GM19240 (cell line): ENCODE data around the gene MYOM3.
"Not testable (repeated sequence)": the region's sequence is repeated elsewhere in the genome, so short reads cannot be mapped to it uniquely, and the experiment has no call there.

Source experiments
- DNase-seq: peaks from one replicate; pipeline ENCODE4 v3.0.0; 2011; ENCODE audit warnings: low spot score; ENCODE audit not compliant: insufficient read length

MYOM3 gene

GRCh38 chr1:24042315-24042714 lies 69.6 kb downstream of the MYOM3 start:
- no peak for DNase-seq

DNA sequence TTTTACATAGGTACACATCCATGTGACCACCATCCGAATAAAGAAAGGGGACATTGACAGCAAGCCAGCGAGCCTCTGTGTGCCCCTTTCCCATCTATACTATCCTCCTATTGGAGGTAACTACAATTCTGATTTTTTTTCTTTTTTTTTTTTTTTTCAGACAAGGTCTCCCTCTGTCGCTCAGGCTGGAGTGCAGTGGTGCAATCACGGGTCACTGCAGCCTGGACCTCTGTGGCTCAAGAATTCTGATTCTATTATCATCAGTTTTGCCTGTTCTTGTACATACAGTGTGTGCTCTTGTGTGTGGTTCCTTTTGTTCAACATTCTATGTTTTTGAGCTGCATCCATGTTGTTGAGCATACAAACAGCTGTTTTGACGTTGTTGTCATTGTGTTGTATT lies 75.8 kb downstream of the MYOM3 start:
- DNase-seq: no peak

DNA sequence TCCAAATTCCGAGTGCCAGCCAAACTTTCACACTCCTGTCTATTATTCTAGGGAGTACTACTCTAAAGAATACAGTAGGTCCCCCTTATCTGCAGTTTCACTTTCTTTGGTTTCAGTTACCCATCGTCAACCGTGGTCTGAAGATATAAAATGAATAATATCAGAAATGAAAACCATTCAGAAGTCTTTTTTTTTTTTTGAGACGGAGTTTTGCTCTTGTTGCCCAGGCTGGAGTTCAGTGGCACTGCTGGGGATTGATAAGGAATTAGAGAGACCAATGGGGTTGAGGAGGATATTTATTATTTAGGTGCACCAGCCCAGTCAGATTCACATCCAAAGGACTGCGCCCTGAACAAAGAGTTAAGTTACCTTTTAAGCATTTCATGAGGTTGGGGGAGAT lies 79.0 kb downstream of the MYOM3 start:
- no peak for DNase-seq

GRCh38 chr1:24030976-24031516 lies 80.9 kb downstream of the MYOM3 start:
- not testable (repeated sequence) for DNase-seq

GRCh38 chr1:24027838-24028468 lies 84.0 kb downstream of the MYOM3 start:
- DNase-seq: peak; percentile 17

- DNase-seq: no peak
Measured at GRCh38 chr1:24022581-24023361, 89.2 kb downstream of the MYOM3 start.

DNA sequence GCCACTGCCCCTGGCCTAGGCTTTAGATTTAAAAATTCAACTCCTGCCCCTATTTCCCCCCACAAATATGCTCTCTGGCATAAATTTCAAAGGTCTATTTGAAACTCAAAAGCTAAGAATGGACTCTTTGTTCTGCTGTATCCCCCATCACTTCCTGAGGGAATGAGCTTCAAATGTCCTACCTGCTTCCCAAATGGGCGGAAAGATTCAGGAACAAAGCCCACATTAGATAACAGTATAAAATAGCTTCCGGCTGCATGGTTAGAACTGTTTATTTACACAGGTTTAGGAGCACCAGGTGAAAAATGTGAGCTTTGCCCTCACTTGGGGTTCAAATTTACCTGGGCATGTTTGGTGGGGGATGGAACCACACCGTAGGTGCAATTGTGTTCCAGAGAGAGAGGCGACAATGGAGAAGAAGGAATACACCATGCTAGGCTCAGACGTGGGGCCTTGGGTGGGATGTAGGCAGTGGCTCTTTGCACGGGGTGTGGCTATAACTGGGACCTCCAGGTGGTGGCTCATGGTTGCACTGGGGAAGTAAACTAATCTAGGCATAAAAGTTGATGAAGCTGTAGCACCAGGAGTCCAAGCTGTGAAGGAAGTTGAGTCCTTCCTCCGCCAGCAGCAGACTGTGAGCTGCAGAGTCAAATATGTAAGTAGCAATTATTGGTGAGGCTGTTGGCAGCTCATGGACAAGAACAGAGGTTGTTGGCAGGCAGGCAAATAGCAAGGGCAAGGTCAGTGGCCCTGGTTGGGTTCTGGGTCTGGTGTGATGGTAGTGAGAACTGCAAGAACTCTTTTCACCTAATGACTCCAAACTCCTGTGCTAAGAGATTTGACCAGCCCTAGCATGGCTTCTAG lies 90.3 kb downstream of the MYOM3 start:
- no peak for DNase-seq

- DNase-seq: no peak
Measured at GRCh38 chr1:24020470-24020869, 91.5 kb downstream of the MYOM3 start.

DNA sequence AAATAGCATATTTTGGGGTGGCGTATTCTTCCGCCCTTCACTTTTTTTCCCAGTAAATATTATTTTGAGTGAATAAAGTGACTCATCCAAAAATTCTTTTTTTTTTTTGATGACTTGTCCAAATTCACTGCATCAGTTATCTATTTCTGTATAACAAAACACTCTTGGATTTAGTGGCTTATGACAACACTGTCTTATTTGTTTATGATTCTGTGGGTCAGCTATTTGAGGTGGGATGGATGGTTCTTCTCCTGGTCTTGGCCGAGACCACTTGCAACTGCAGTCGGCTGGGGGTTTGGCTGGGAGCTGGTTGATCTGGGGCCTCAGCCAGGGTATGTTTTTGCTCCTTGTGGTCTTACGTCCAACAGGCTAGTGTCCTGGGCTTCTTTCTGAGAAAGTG lies 91.9 kb downstream of the MYOM3 start:
- no peak for DNase-seq

GRCh38 chr1:24018611-24019580 lies 93.0 kb downstream of the MYOM3 start:
- DNase-seq: no peak

DNA sequence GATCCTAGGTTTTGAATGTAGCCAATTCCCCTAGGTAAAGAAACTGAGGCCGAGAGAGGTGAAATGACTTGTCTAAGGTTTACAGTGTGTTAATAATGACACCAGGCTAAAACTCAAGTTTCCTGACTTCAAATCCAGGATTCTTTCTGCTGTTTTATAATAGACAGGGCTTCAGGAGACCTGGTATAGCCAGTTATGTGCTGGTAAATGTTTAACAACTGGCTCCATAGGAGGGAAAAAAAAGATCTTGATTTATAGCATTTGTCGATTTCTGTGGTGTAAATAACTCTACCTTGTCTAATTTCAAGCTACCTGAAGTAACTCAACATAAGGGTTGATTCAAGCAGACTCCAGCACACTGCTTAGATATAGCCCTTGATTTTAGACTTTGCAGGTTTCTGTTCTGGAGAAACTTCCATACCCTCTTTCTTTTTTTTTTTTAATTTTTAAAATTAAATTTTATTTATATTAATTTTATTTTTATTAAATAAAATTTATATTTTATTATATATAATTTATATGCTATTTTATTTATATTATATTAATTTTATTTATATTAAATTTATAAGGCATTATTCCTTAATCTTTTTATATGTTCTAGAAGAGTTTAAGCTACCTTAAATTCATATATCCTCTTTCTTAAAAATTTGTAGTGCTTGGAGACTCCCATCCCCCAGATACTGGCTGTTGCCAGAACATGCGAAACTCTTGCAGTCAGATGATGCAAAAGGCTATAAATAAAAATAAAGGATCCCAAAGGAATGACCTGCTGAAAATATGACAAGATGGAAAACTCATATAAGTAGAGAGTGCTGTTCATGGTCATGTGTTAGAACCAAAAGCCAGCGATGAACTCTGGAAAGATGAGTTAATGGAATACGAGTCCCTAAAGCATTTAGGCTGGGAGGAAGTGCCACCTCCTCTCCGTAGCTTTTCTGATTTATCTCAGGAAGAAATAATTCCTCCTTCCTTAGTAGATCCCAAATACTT lies 96.4 kb downstream of the MYOM3 start:
- no peak for DNase-seq

GRCh38 chr1:24012878-24013277 lies 99.1 kb downstream of the MYOM3 start:
- not testable (repeated sequence) for DNase-seq

GRCh38 chr1:24010650-24011049 lies 101.3 kb downstream of the MYOM3 start:
- no peak for DNase-seq

DNA sequence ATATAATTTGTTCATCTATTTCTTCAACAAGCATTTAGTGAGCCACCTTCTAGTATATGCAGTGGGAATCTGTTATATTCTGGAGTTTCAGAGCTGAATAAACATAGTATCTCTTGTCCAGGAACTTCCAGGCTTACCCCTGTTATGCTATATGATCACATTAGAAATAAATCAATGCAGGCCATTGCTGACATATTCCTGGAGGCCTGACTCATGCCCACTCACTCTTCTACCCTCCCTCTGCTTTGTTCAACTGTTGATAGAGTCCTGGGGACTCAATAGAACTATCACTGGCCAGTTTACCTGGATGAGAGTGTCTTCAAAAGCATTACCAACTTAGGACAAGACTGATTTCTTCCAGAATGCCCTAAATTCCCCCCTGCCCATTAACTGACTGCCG lies 102.5 kb downstream of the MYOM3 start:
- DNase-seq: no peak

- not testable (repeated sequence) for DNase-seq
Measured at GRCh38 chr1:24008574-24009184, 103.3 kb downstream of the MYOM3 start.

GRCh38 chr1:24007079-24007478 lies 104.9 kb downstream of the MYOM3 start:
- no peak for DNase-seq
